ENCODE data around the gene CYP2W1.

DNA sequence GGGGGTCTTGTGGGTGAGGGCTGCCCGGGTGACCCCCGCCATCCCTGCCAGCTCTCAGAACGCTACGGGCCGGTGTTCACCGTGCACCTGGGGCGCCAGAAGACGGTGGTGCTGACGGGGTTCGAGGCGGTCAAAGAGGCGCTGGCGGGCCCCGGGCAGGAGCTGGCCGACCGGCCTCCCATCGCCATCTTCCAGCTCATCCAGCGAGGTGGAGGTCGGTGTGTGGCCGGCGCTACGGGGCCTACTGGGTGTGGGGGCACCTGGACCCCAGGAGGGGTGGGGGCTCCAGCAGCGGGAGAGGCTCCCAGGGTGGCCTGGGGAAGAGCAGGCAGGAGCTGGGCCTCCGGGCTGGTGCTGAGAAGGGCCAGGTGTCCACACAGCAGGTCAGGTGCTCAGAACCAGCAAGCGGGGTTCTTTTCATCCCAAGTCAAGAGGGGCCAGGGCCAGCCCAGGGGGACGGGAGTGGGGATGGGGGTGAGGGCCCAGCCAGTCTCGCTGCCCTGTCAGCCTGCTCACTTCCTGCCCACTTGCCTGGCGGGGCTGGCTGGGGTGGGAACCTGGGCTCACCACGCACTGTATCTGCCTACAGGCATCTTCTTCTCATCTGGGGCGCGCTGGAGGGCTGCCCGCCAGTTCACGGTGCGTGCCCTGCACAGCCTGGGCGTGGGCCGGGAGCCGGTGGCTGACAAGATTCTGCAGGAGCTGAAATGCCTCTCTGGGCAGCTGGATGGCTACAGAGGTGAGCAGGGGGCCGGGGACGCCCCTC is 1.6 kb downstream of the CYP2W1 start:
- TF ChIP-seq CTCF (conservative IDR thresholded peaks at IDR 0.05; ENCODE audit: low read depth, low read length) (no peak), EZH2 (IDR thresholded peaks at IDR 0.05; ENCODE audit: low read length, unreplicated experiment) (no peak), EZH2phosphoT487 (IDR thresholded peaks at IDR 0.05; ENCODE audit: borderline replicate concordance, low read length) (no peak)

Measured in PC-3 (cell line).